GM12878 (cell line): ENCODE results near the gene PPL.

Experiments used
- HCFC1 ChIP-seq: fragments of 150-350 bp; IDR thresholded peaks from 2 replicates; pipeline ENCODE4 v1.6.1; 2014; ENCODE audit warnings: low read length
- KDM1A ChIP-seq: fragments of 200-600 bp; sonication (generic); IDR thresholded peaks from 2 replicates; pipeline ENCODE4 v1.6.1; 2016; ENCODE audit warnings: borderline replicate concordance
- MTA2 ChIP-seq: fragments of 450-650 bp; IDR thresholded peaks from 2 replicates; pipeline ENCODE4 v1.6.1; 2016; ENCODE audit warnings: low read depth, mild to moderate bottlenecking, moderate library complexity

- no peak for TF ChIP-seq HCFC1
- TF ChIP-seq MTA2 = no peak
- TF ChIP-seq KDM1A = no peak
Observed at GRCh38 chr16:4902038-4902437, 34.9 kb downstream of the PPL start.
